CD4-positive, alpha-beta memory T cell (primary cell): ENCODE data around the gene DMRTA2. TPM values are rescaled to one million over a fixed set of nuclear protein-coding genes. Genes with fewer than 3 reads are reported as not detected.
A peak's percentile ranks its signal among the peaks of the same experiment; 100 is the strongest.

ENCODE experiments used
- CTCF ChIA-PET: fragments of 350-600 bp; sonication (Branson Sonifier 250); formaldehyde crosslinking; loops from one replicate; lab custom pipeline; 2021; ENCODE audit warnings: inconsistent platforms; ENCODE audit not compliant: partially characterized antibody; lab: Charles Lee
- POLR2A ChIA-PET: fragments of 350-600 bp; sonication (Branson Sonifier 250); formaldehyde crosslinking; loops from one replicate; lab custom pipeline; 2021; ENCODE audit not compliant: partially characterized antibody; lab: Charles Lee
- DNase-seq, 5 donors: peaks; one replicate each; pipeline versions ENCODE4 v3.0.0 to v3.0.0-alpha.2; 2020 to 2022; ENCODE audit warnings: mixed read lengths in 1 of 5
- H3K27ac ChIP-seq: one replicate; pipeline ENCODE4 v1.7.0; 2013; ENCODE audit warnings: low read depth, low read length
- H3K27me3 ChIP-seq: 2 replicates; pipeline ENCODE4 v1.7.0; 2013; ENCODE audit warnings: mild to moderate bottlenecking, low read length, moderate library complexity; ENCODE audit not compliant: insufficient read depth
- H3K36me3 ChIP-seq: 2 replicates; pipeline ENCODE4 v1.7.0; 2013; ENCODE audit warnings: mild to moderate bottlenecking, low read length, moderate library complexity; ENCODE audit not compliant: insufficient read depth
- H3K4me1 ChIP-seq: 2 replicates; pipeline ENCODE4 v1.7.0; 2013; ENCODE audit warnings: mild to moderate bottlenecking, low read length, moderate library complexity; ENCODE audit not compliant: insufficient read depth
- H3K4me3 ChIP-seq, 2 donors: one replicate each; pipeline ENCODE4 v1.7.0; 2013; ENCODE audit warnings: low read length in 2 of 2, mild to moderate bottlenecking in 1 of 2
- H3K9me3 ChIP-seq, 2 donors: one replicate each; pipeline ENCODE4 v1.7.0; 2013; ENCODE audit warnings: low read length in 2 of 2, control low read depth in 1 of 2; ENCODE audit not compliant: control insufficient read depth in 1 of 2
- H3K27ac Mint-ChIP-seq, 7 donors: one replicate each; pipeline ENCODE4 v1.8.0; 2020 to 2021; ENCODE audit warnings: mixed read lengths in 7 of 7, mild to moderate bottlenecking in 6 of 7, inconsistent platforms in 3 of 7, moderate library complexity in 3 of 7
- H3K27me3 Mint-ChIP-seq, 2 donors: one replicate each; pipeline ENCODE4 v1.8.0; 2020 to 2021; ENCODE audit warnings: mixed read lengths in 2 of 2
- H3K36me3 Mint-ChIP-seq, 2 donors: one replicate each; pipeline ENCODE4 v1.8.0; 2020 to 2021; ENCODE audit warnings: mixed read lengths in 2 of 2, inconsistent platforms in 1 of 2, mild to moderate bottlenecking in 1 of 2
- H3K4me1 Mint-ChIP-seq, 4 donors: one replicate each; pipeline ENCODE4 v1.8.0; 2020 to 2021; ENCODE audit warnings: mixed read lengths in 4 of 4, mild to moderate bottlenecking in 1 of 4
- H3K4me3 Mint-ChIP-seq, 8 donors: one replicate each; pipeline ENCODE4 v1.8.0; 2020 to 2021; ENCODE audit warnings: mixed read lengths in 8 of 8, mild to moderate bottlenecking in 7 of 8, moderate library complexity in 6 of 8, inconsistent platforms in 3 of 8
- H3K9me3 Mint-ChIP-seq, 8 donors: one replicate each; pipeline ENCODE4 v1.8.0; 2020 to 2021; ENCODE audit warnings: mixed read lengths in 8 of 8, mild to moderate bottlenecking in 5 of 8, inconsistent platforms in 3 of 8, moderate library complexity in 1 of 8
- intact Hi-C: fragments of 100-400 bp; cut with micrococcal nuclease; formaldehyde crosslinking; loops from one replicate; pipeline ENCODE4 v1.15.1; 2023
- polyA plus RNA-seq, 2 donors: library from polyadenylated mRNA; unstranded; fragments of 300-500 nt; fragmentation: Illumina TruSeq; gene quantifications; one replicate each; pipeline ENCODE4 v1.2.3, GENCODE V29; 2021
- total RNA-seq, 2 experiments: library from RNA; stranded (reverse); gene quantifications; one replicate each; pipeline ENCODE4 v1.2.3, GENCODE V29; 2021

Gene DMRTA2
- total and polyA plus RNA-seq, 4 experiments from 2014 or later, result not detected

DNA sequence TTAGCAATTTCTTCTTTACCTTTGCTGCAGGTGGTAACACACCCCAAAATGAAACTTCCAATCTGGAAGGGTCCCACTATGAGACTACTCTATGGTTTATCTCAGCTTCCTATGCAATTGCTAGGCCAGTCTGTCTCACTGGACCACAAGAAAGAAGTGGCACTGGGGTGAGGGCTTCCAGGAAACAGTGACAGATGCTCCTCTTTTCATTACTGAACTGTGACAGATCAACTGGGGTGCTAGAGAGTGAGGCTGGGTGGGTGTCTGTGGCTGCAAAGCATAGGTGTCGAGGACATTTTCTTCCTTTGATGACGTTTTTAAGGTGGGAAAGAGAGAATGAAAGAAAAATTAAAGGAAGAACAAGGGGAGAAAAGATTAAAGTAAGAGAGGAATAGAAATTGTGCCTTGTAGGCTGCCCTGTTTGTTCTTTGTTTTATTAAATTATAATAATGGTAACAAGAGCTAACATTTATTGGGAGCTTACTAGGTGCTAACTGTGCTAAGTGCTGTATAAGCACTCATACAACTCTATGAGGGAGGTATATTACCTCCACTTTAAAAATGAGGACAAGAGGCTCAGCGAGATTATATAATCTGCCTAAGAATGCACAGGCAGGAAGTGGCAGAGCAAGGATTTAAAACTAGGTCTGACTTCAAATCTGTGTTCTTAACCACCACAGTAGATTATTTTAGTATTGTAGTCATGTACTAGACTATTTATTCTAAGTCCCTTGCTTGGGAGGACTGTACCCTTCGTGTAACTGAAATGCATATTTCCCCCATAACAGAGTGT, 27.8 kb upstream of the DMRTA2 start:
- Histone ChIP-seq H3K27me3 (no peaks in the 10 kb centered on the region), H3K4me3 (no peak overlapping the region), H3K27ac (no peak overlapping the region), H3K9me3 (no peaks in the 10 kb centered on the region), H3K36me3 (no peaks in the 10 kb centered on the region), H3K4me1 (peaks cover 7% of the 10 kb centered on the region)
- Mint-ChIP-seq H3K9me3 (no peaks in the 10 kb centered on the region), H3K27ac (peak overlapping the region in 6 of 7 donors; percentile 15 to 83 (median 76)), H3K27me3 (no peaks in the 10 kb centered on the region), H3K4me1 (peaks cover 12 to 37% (median 21%) of the 10 kb centered on the region in 4 donors), H3K4me3 (peak overlapping the region in 3 of 8 donors; percentile 0 to 60 (median 21)), H3K36me3 (peaks cover 4 to 11% of the 10 kb centered on the region in 2 donors)
- DNase-seq, result peak in 2 of 5 donors; percentile 3 to 8
- intact Hi-C loops, result no loop called here
- ChIA-PET CTCF (interaction anchor here (1.0 kb wide), 1 partner anchor 9 kb away, joined by 4 read pairs; no protein-coding TSS in a partner anchor), POLR2A (no interaction called here)

DNA sequence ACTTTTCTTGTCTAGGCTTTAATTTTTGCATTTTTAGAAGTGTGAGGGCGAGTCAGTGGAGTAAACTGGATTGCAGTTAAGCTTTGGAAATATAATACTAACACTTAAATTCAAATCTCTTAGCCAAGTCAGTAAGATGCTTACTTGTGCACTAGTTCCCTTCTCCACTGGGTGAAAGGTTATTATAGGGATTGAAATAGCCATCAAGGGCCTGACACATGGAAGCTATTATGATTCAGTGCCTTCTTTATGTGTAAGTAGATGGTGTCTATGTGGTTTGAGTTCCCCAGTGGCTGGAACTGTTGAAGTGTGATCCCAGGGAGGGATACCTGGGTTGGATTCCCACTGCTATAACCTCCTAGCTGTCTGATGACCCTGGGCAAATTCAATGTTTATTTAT, 24.7 kb upstream of the DMRTA2 start:
- CTCF ChIA-PET, result no interaction called here
- no peak for DNase-seq
- H3K27me3 Mint-ChIP-seq, result no peaks in the 10 kb centered on the region

DNA sequence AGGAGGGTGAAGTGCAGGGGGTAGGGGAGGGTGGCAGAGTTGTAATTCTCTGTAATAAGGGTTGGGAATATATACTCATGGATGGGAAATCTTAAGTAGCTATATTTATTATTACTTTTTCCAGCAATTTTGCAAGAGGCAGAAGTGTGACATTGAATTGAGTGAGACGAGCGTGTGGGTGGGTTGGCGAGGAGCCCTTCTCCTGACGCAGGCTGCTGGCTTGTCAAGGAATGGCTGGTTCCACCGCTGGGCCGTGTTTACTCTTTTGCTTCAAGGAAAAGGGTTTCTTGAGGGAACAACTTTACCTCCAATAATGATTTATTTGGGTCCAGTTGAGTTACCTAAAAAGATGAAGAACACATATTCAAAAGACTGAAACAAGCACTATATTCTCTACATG, 17.9 kb upstream of the DMRTA2 start:
- no peaks in the 10 kb centered on the region for H3K4me1 Mint-ChIP-seq
- POLR2A ChIA-PET, result no interaction called here
- peak overlapping the region in 1 of 7 donors; percentile 13 for H3K27ac Mint-ChIP-seq
- no peaks in the 10 kb centered on the region for H3K9me3 Mint-ChIP-seq
- peaks cover 50 to 51% of the 10 kb centered on the region in 2 donors for H3K36me3 Mint-ChIP-seq
- no peaks in the 10 kb centered on the region for H3K27me3 Mint-ChIP-seq
- intact Hi-C loops, result no loop called here
- Histone ChIP-seq H3K9me3 (no peaks in the 10 kb centered on the region), H3K4me3 (no peak overlapping the region), H3K27me3 (no peaks in the 10 kb centered on the region), H3K4me1 (no peaks in the 10 kb centered on the region), H3K36me3 (peaks cover 15% of the 10 kb centered on the region), H3K27ac (no peak overlapping the region)
- no peak overlapping the region for H3K4me3 Mint-ChIP-seq
- CTCF ChIA-PET, result no interaction called here
- DNase-seq, result no peak

More for the DNA sequence above, 24.7 kb upstream of the DMRTA2 start:
- POLR2A ChIA-PET, result no interaction called here
- Histone ChIP-seq H3K4me1 (peaks cover 7% of the 10 kb centered on the region), H3K27ac (no peak overlapping the region), H3K36me3 (peaks cover 5% of the 10 kb centered on the region), H3K9me3 (no peaks in the 10 kb centered on the region), H3K27me3 (no peaks in the 10 kb centered on the region), H3K4me3 (no peak overlapping the region)
- Mint-ChIP-seq H3K36me3 (peaks cover 7 to 13% of the 10 kb centered on the region in 2 donors), H3K4me3 (no peak overlapping the region), H3K4me1 (peaks cover 12 to 21% (median 16%) of the 10 kb centered on the region in 4 donors), H3K9me3 (no peaks in the 10 kb centered on the region), H3K27ac (no peak overlapping the region)
- intact Hi-C loops, result no loop called here

DNA sequence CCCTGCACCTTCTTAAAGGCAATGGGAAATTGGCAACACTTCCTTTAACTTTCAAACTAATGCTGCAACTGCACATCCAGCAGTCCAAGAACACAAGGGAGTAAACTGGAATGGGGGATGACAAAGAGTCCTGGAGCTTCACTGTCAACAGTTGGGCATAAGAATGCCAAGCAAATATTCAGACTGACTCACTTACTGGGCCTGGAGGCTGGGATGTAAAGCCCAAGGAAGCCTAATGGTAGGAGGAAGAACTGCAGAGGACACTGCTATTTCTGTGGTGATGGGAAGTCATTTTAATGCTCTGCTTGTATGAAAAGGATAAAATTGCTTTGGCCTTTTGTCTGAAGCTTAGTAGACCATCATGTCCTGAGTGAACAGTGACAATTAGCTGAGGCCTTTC, 15.7 kb upstream of the DMRTA2 start:
- H3K27ac Mint-ChIP-seq, result no peak overlapping the region
- ChIA-PET CTCF (no interaction called here), POLR2A (no interaction called here)
- no peaks in the 10 kb centered on the region for H3K4me1 Mint-ChIP-seq
- no peaks in the 10 kb centered on the region for H3K27me3 ChIP-seq
- H3K4me1 ChIP-seq, result no peaks in the 10 kb centered on the region
- H3K27ac ChIP-seq, result no peak overlapping the region
- no peaks in the 10 kb centered on the region for H3K9me3 ChIP-seq
- no peak for DNase-seq
- peaks cover 10% of the 10 kb centered on the region for H3K36me3 ChIP-seq
- no peak overlapping the region for H3K4me3 Mint-ChIP-seq
- intact Hi-C loops, result no loop called here
- no peaks in the 10 kb centered on the region for H3K27me3 Mint-ChIP-seq
- H3K4me3 ChIP-seq, result no peak overlapping the region
- peaks cover 48 to 50% of the 10 kb centered on the region in 2 donors for H3K36me3 Mint-ChIP-seq
- H3K9me3 Mint-ChIP-seq, result no peaks in the 10 kb centered on the region

DNA sequence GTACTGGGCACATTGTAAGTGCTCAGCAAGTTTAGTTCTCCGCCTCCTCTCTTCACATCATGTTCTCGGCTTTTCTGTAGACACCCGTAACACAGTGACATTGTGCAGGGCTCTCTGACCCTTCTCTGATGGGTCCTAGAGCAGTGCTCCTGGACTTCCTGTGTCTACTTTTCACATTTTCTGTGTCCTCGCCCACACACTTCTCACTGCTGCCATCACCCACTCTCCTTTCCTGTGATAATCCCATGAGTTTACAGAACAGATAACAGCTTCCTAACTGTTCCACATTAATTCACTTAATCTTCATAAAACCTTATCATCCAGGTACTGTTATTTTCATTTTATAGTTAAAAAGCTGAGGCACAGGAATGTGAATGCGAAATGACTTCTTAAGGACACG, 13.2 kb upstream of the DMRTA2 start:
- POLR2A ChIA-PET, result no interaction called here

DNA sequence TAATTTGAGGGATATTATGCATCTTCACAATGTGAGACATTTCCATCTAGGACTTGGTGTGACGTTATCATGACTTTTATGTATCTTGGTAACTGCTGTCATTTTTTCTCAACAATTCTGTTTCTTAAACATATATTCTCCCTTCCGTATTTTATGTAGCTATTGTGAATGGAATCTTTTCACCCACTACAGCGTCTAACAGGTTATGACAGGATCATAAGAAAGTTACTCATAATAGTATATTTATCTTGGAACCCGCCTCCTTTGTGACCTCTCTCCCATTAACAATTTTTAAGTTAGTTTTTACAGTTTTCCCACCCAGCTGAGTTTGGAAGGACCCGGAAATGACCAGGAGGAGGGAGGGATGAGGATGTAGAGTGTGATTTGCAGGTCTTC, 6.8 kb upstream of the DMRTA2 start:
- DNase-seq, result no peak
- intact Hi-C loops, result no loop called here
- Histone ChIP-seq H3K27ac (no peak overlapping the region), H3K36me3 (no peaks in the 10 kb centered on the region), H3K4me3 (no peak overlapping the region), H3K27me3 (peaks cover 50% of the 10 kb centered on the region), H3K4me1 (peaks cover 10% of the 10 kb centered on the region), H3K9me3 (no peaks in the 10 kb centered on the region)
- ChIA-PET CTCF (no interaction called here), POLR2A (no interaction called here)
- H3K4me1 Mint-ChIP-seq, result peaks cover 8 to 30% (median 17%) of the 10 kb centered on the region in 4 donors
- peak overlapping the region in 1 of 8 donors; percentile 29 for H3K4me3 Mint-ChIP-seq
- peaks cover 0 to 6% (median 1%) of the 10 kb centered on the region in 8 donors for H3K9me3 Mint-ChIP-seq
- H3K27ac Mint-ChIP-seq, result no peak overlapping the region
- no peaks in the 10 kb centered on the region for H3K36me3 Mint-ChIP-seq
- peaks cover 51 to 57% of the 10 kb centered on the region in 2 donors for H3K27me3 Mint-ChIP-seq

More for the DNA sequence above, 13.2 kb upstream of the DMRTA2 start:
- H3K4me3 Mint-ChIP-seq, result no peak overlapping the region
- H3K27me3 Mint-ChIP-seq, result peaks cover 8 to 12% of the 10 kb centered on the region in 2 donors
- H3K27ac Mint-ChIP-seq, result peak overlapping the region in 1 of 7 donors; percentile 3
- H3K36me3 Mint-ChIP-seq, result peaks cover 34 to 42% of the 10 kb centered on the region in 2 donors
- Histone ChIP-seq H3K27me3 (peaks cover 2% of the 10 kb centered on the region), H3K36me3 (peaks cover 10% of the 10 kb centered on the region), H3K4me1 (no peaks in the 10 kb centered on the region), H3K27ac (no peak overlapping the region), H3K9me3 (no peaks in the 10 kb centered on the region), H3K4me3 (no peak overlapping the region)
- H3K9me3 Mint-ChIP-seq, result peaks cover 0 to 2% (median 0%) of the 10 kb centered on the region in 8 donors
- intact Hi-C loops, result no loop called here
- DNase-seq, result no peak
- no peaks in the 10 kb centered on the region for H3K4me1 Mint-ChIP-seq
- CTCF ChIA-PET, result no interaction called here

DNA sequence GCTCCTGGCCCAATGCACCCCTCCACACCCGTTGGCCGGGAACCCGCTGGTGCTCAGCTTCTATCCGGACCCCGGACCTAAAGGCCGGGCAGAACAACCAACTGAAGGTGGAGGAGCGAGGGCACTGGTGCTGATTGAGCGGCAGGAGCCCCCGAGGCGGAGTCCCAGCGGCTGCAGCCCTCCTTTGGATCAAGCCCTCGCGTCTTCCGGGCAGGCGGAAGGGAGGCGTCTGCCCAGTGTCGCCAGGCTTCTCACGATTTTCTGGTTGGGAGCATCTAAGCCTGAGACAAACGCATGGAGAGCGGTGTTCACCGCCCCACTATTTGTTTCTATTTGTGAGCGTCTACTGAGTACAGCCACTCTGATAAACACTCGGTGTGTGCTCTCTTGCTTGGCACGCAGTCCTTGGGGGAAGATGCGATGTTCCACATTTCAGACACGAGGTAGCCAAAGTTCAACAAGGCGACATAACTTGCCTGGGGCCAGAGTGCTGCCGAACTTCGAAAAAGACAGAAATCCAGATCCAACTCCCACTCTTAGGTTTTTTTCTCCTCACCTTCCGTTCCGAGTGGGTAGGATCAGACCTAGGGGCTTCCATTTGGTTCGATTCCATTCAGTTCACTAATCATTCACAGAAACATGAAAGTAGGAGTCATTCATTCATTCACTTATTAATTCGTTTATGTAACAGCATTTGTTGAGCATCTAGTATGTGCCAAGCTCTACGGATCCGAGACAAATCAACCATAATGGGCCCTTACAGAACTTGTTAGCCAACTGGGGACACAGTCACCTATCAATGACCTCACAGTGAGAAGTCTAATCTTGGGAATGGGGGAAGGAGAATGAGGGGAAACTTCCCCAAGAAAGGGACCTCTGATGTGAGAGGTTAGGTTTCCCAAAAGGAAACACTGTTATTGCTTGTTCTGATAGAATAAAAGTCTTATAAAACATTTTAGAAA, 4.9 kb upstream of the DMRTA2 start:
- H3K27me3 ChIP-seq, result peaks cover 54% of the 10 kb centered on the region
- CTCF ChIA-PET, result no interaction called here

More for the DNA sequence above, 4.9 kb upstream of the DMRTA2 start:
- intact Hi-C loops, result no loop called here
- H3K36me3 Mint-ChIP-seq, result peaks cover 0 to 3% of the 10 kb centered on the region in 2 donors
- peaks cover 24% of the 10 kb centered on the region for H3K4me1 ChIP-seq
- DNase-seq, result no peak
- H3K4me1 Mint-ChIP-seq, result peaks cover 17 to 49% (median 32%) of the 10 kb centered on the region in 4 donors
- peaks cover 0 to 8% (median 2%) of the 10 kb centered on the region in 8 donors for H3K9me3 Mint-ChIP-seq
- H3K9me3 ChIP-seq, result no peaks in the 10 kb centered on the region
- peak overlapping the region in 2 of 8 donors; percentile 23 to 61 for H3K4me3 Mint-ChIP-seq
- peaks cover 64 to 65% of the 10 kb centered on the region in 2 donors for H3K27me3 Mint-ChIP-seq
- H3K27ac ChIP-seq, result no peak overlapping the region
- POLR2A ChIA-PET, result no interaction called here
- no peaks in the 10 kb centered on the region for H3K36me3 ChIP-seq
- H3K27ac Mint-ChIP-seq, result peak overlapping the region in 1 of 7 donors; percentile 55
- no peak overlapping the region for H3K4me3 ChIP-seq
